Neural cell (in vitro differentiated cells): ENCODE measurements around the gene PRELID2. TPM values are rescaled to one million over a fixed set of nuclear protein-coding genes. Genes with fewer than 3 reads are reported as not detected.

ENCODE experiments used
- H2AFZ ChIP-seq: fragments of 200-600, 300-800 bp; sonication (generic), shearing (Covaris generic); 2 replicates; pipeline ENCODE4 v1.6.0; 2014; ENCODE audit warnings: low read depth, mild to moderate bottlenecking, antibody characterized with exemption, low read length, moderate library complexity
- H3F3A ChIP-seq: fragments of 200-600 bp; shearing (Covaris generic); 2 replicates; pipeline ENCODE4 v1.6.1; 2016; ENCODE audit warnings: mild to moderate bottlenecking, moderate library complexity, mixed read lengths, antibody characterized with exemption, low read length; ENCODE audit not compliant: insufficient read depth, poor library complexity, severe bottlenecking
- H3K27ac ChIP-seq: fragments of 200-600, 300-800 bp; sonication (generic), shearing (Covaris generic); 2 replicates; pipeline ENCODE4 v1.5.1; 2014; ENCODE audit warnings: mild to moderate bottlenecking, low read length, moderate library complexity
- H3K27me3 ChIP-seq: fragments of 300-800, 200-600 bp; sonication (generic), shearing (Covaris generic); 2 replicates; pipeline ENCODE4 v1.6.0; 2014; ENCODE audit warnings: mild to moderate bottlenecking, low read depth, low read length, moderate library complexity; ENCODE audit not compliant: insufficient read depth
- H3K36me3 ChIP-seq: fragments of 300-800, 200-600 bp; sonication (generic), shearing (Covaris generic); 2 replicates; pipeline ENCODE4 v1.5.1; 2014; ENCODE audit warnings: mild to moderate bottlenecking, antibody characterized with exemption, low read length, moderate library complexity; ENCODE audit not compliant: insufficient read depth
- H3K4me2 ChIP-seq: fragments of 300-800, 200-600 bp; sonication (generic), shearing (Covaris generic); 2 replicates; pipeline ENCODE4 v1.6.0; 2014; ENCODE audit warnings: mild to moderate bottlenecking, low read length
- H3K4me3 ChIP-seq: fragments of 300-800, 200-600 bp; sonication (generic), shearing (Covaris generic); 2 replicates; pipeline ENCODE4 v1.5.1; 2014; ENCODE audit warnings: mild to moderate bottlenecking, low read length, moderate library complexity
- H3K79me2 ChIP-seq: fragments of 200-600 bp; shearing (Covaris generic); replicated peaks from 2 replicates; pipeline ENCODE4 v1.6.0; 2014; ENCODE audit warnings: mild to moderate bottlenecking, low read length, moderate library complexity; ENCODE audit not compliant: insufficient read depth
- H3K9ac ChIP-seq: fragments of 300-800, 200-600 bp; sonication (generic), shearing (Covaris generic); 2 replicates; pipeline ENCODE4 v1.6.1; 2016; ENCODE audit warnings: mild to moderate bottlenecking, low read length, mixed read lengths
- H3K9me2 ChIP-seq: fragments of 200-600 bp; shearing (Covaris generic); 2 replicates; pipeline ENCODE4 v1.6.1; 2016; ENCODE audit warnings: mild to moderate bottlenecking, low read length, mixed read lengths; ENCODE audit not compliant: insufficient read depth
- H3K9me3 ChIP-seq: fragments of 200-600, 300-800 bp; sonication (generic), shearing (Covaris generic); 2 replicates; pipeline ENCODE4 v1.6.1; 2016; ENCODE audit warnings: mild to moderate bottlenecking, mixed run types, low read length, moderate library complexity, mixed read lengths
- H4K20me1 ChIP-seq: fragments of 200-600 bp; shearing (Covaris generic); 2 replicates; pipeline ENCODE4 v1.6.1; 2016; ENCODE audit warnings: mild to moderate bottlenecking, mixed run types; ENCODE audit not compliant: insufficient read depth
- CTCF ChIP-seq: fragments of 450-650 bp; IDR thresholded peaks from 2 replicates; pipeline ENCODE4 v1.5.1; 2014; ENCODE audit warnings: antibody characterized with exemption, mild to moderate bottlenecking, moderate library complexity; ENCODE audit not compliant: poor library complexity, severe bottlenecking
- EZH2 ChIP-seq: fragments of 200-600, 300-800 bp; shearing (Covaris generic), sonication (generic); IDR thresholded peaks from 2 replicates; pipeline ENCODE4 v1.6.1; 2014; ENCODE audit warnings: antibody characterized with exemption, low read length, borderline replicate concordance, mild to moderate bottlenecking; ENCODE audit not compliant: insufficient read depth, poor library complexity, severe bottlenecking
- POLR2AphosphoS5 ChIP-seq: IDR thresholded peaks from 2 replicates; pipeline ENCODE4 v1.6.1; 2012
- RAD21 ChIP-seq: fragments of 450-650 bp; conservative IDR thresholded peaks from 2 replicates; pipeline ENCODE4 v1.6.1; 2014; ENCODE audit warnings: antibody characterized with exemption, mild to moderate bottlenecking, moderate library complexity
- REST ChIP-seq: IDR thresholded peaks from 2 replicates; pipeline ENCODE4 v1.6.1; 2012; ENCODE audit warnings: borderline replicate concordance
- SMC3 ChIP-seq: fragments of 450-650 bp; conservative IDR thresholded peaks from 2 replicates; pipeline ENCODE4 v1.6.1; 2014; ENCODE audit warnings: antibody characterized with exemption, mild to moderate bottlenecking, moderate library complexity; ENCODE audit not compliant: poor library complexity
- TAF1 ChIP-seq: IDR thresholded peaks from 2 replicates; pipeline ENCODE4 v1.6.1; 2012; ENCODE audit warnings: low read depth
- polyA plus RNA-seq: library from polyadenylated mRNA; depleted of rRNA; stranded (reverse); fragments of >200 nt; gene quantifications from 2 replicates; pipeline ENCODE4 v1.2.3, GENCODE V29; 2014

Gene PRELID2
- polyA plus RNA-seq, 1 donor from 2014 or later, result not detected

GRCh38 chr5:145805819-145806218 lies 29.3 kb downstream of the PRELID2 start:
- no peaks in the 10 kb centered on the region for H3K27me3 ChIP-seq
- H3K36me3 ChIP-seq, result no peaks in the 10 kb centered on the region
- no peak overlapping the region for H3K9ac ChIP-seq
- no peak overlapping the region for H3K4me2 ChIP-seq
- H3K9me3 ChIP-seq, result no peaks in the 10 kb centered on the region
- no peak overlapping the region for H3K4me3 ChIP-seq
- no peaks in the 10 kb centered on the region for H3K79me2 ChIP-seq
- H3K9me2 ChIP-seq, result no peaks in the 10 kb centered on the region
- TF ChIP-seq CTCF (no peak), RAD21 (no peak)
- H2AFZ ChIP-seq, result no peak overlapping the region
- H4K20me1 ChIP-seq, result no peaks in the 10 kb centered on the region
- no peak overlapping the region for H3K27ac ChIP-seq
- H3F3A ChIP-seq, result no peaks in the 10 kb centered on the region

GRCh38 chr5:145804701-145805100 lies 30.4 kb downstream of the PRELID2 start:
- H3K27ac ChIP-seq, result no peak overlapping the region
- TF ChIP-seq TAF1 (no peak), SMC3 (no peak), CTCF (no peak), EZH2 (no peak), REST (no peak), RAD21 (no peak), POLR2AphosphoS5 (no peak)
- no peaks in the 10 kb centered on the region for H4K20me1 ChIP-seq
- H3K9me2 ChIP-seq, result no peaks in the 10 kb centered on the region
- no peaks in the 10 kb centered on the region for H3K9me3 ChIP-seq
- no peaks in the 10 kb centered on the region for H3K36me3 ChIP-seq
- no peaks in the 10 kb centered on the region for H3K27me3 ChIP-seq
- H3K9ac ChIP-seq, result no peak overlapping the region
- no peak overlapping the region for H3K4me3 ChIP-seq
- H3F3A ChIP-seq, result no peaks in the 10 kb centered on the region
- no peak overlapping the region for H3K4me2 ChIP-seq
- H3K79me2 ChIP-seq, result no peaks in the 10 kb centered on the region
- no peak overlapping the region for H2AFZ ChIP-seq
